IMR-90 (cell line): ENCODE results near the gene TUBGCP3. TPM values are rescaled to one million over a fixed set of nuclear protein-coding genes. Genes with fewer than 3 reads are reported as not detected.

Experiments used
- ATAC-seq: fragments of 200-7000 bp; cut with Tn5 transposase; 2 replicates; pipeline ENCODE4 v1.9.1; 2020; ENCODE audit warnings: low read depth, mild to moderate bottlenecking, moderate library complexity
- BruUV-seq: library from RNA; stranded (reverse); fragments of 400-500 nt; replicated peaks from 2 replicates; lab custom pipeline; 2021; lab: Mats Ljungman, UMichigan
- CTCF ChIA-PET: fragments of 300-600 bp; formaldehyde crosslinking; extraction: SDS; loops from one replicate; lab custom pipeline; 2021; ENCODE audit warnings: antibody characterized with exemption; lab: Yijun Ruan, JAX
- POLR2A ChIA-PET: fragments of 300-600 bp; sonication (Branson Sonifier 250); formaldehyde crosslinking; loops from one replicate; lab custom pipeline; 2022; ENCODE audit warnings: antibody characterized with exemption; ENCODE audit not compliant: unreplicated experiment; lab: Charles Lee
- DNase-seq: peaks from one replicate; pipeline ENCODE4 v3.0.0; 2013
- H2AFZ ChIP-seq: replicated peaks from 2 replicates; pipeline ENCODE3; 2013; ENCODE audit warnings: low read length, mild to moderate bottlenecking; ENCODE audit not compliant: poor library complexity
- H2AK5ac ChIP-seq: 2 replicates; pipeline ENCODE4 v1.6.1; 2013; ENCODE audit warnings: low read depth, low read length, inconsistent platforms
- H2AK9ac ChIP-seq: replicated peaks from 2 replicates; pipeline ENCODE3; 2013; ENCODE audit warnings: mild to moderate bottlenecking, low read depth, low read length, moderate library complexity; ENCODE audit not compliant: poor library complexity
- H2BK120ac ChIP-seq: 2 replicates; pipeline ENCODE4 v1.6.1; 2013; ENCODE audit warnings: low read depth, low read length, inconsistent platforms
- H2BK15ac ChIP-seq: 3 replicates; pipeline ENCODE4 v1.6.1; 2013; ENCODE audit warnings: low read depth, low read length, inconsistent platforms
- H2BK20ac ChIP-seq: 2 replicates; pipeline ENCODE4 v1.6.1; 2013; ENCODE audit warnings: low read depth, mild to moderate bottlenecking, inconsistent platforms, low read length, moderate library complexity
- H2BK5ac ChIP-seq: 2 replicates; pipeline ENCODE4 v1.6.1; 2013; ENCODE audit warnings: mild to moderate bottlenecking, low read depth, low read length, inconsistent platforms; ENCODE audit not compliant: poor library complexity, severe bottlenecking
- H3K14ac ChIP-seq: replicated peaks from 2 replicates; pipeline ENCODE4 v1.6.1; 2013; ENCODE audit warnings: low read depth, low read length, inconsistent platforms
- H3K18ac ChIP-seq: 2 replicates; pipeline ENCODE4 v1.6.1; 2013; ENCODE audit warnings: low read depth, low read length, control low read depth
- H3K23ac ChIP-seq: 2 replicates; pipeline ENCODE4 v1.6.1; 2013; ENCODE audit warnings: low read depth, low read length, inconsistent platforms
- H3K27ac ChIP-seq: 2 replicates; pipeline ENCODE4 v1.5.1; 2013; ENCODE audit warnings: mild to moderate bottlenecking, control low read depth, low read length; ENCODE audit not compliant: insufficient read depth
- H3K27me3 ChIP-seq: 2 replicates; pipeline ENCODE4 v1.6.1; 2013; ENCODE audit warnings: low read length; ENCODE audit not compliant: control insufficient read depth, insufficient read depth
- H3K36me3 ChIP-seq: 2 replicates; pipeline ENCODE4 v1.6.1; 2013; ENCODE audit warnings: low read length, mixed read lengths; ENCODE audit not compliant: control insufficient read depth, insufficient read depth
- H3K4ac ChIP-seq: 2 replicates; pipeline ENCODE4 v1.6.1; 2013; ENCODE audit warnings: low read depth, low read length, inconsistent platforms
- H3K4me1 ChIP-seq: 2 replicates; pipeline ENCODE4 v1.6.1; 2013; ENCODE audit warnings: low read length, mixed read lengths; ENCODE audit not compliant: control insufficient read depth, insufficient read depth
- H3K4me2 ChIP-seq: 2 replicates; pipeline ENCODE4 v1.6.1; 2013; ENCODE audit warnings: low read depth, mild to moderate bottlenecking, control low read depth, low read length, moderate library complexity
- H3K4me3 ChIP-seq: 2 replicates; pipeline ENCODE4 v1.5.1; 2013; ENCODE audit warnings: low read depth, mild to moderate bottlenecking, control low read depth, low read length, moderate library complexity; ENCODE audit not compliant: insufficient read depth
- H3K56ac ChIP-seq: 2 replicates; pipeline ENCODE4 v1.6.1; 2013; ENCODE audit warnings: low read length, inconsistent platforms; ENCODE audit not compliant: insufficient read depth; ENCODE audit errors: extremely low read depth
- H3K79me1 ChIP-seq, 2 experiments: 2 replicates each; pipeline ENCODE4 v1.6.1; 2013; ENCODE audit warnings: low read length in 2 of 2, inconsistent platforms in 1 of 2, low read depth in 1 of 2
- H3K9ac ChIP-seq: 2 replicates; pipeline ENCODE4 v1.6.1; 2013; ENCODE audit warnings: low read depth, low read length, control low read depth
- H3K9me1 ChIP-seq: 2 replicates; pipeline ENCODE4 v1.6.1; 2013; ENCODE audit warnings: low read length, inconsistent platforms; ENCODE audit not compliant: insufficient read depth
- H3K9me3 ChIP-seq: 2 replicates; pipeline ENCODE4 v1.6.1; 2013; ENCODE audit warnings: low read length; ENCODE audit not compliant: control insufficient read depth, insufficient read depth
- H4K20me1 ChIP-seq: 2 replicates; pipeline ENCODE4 v1.6.1; 2013; ENCODE audit warnings: low read length, inconsistent platforms; ENCODE audit not compliant: insufficient read depth
- H4K5ac ChIP-seq: 2 replicates; pipeline ENCODE4 v1.6.1; 2013; ENCODE audit warnings: mild to moderate bottlenecking, low read depth, low read length, control low read depth
- H4K8ac ChIP-seq, 2 experiments: 2 replicates each; pipeline ENCODE4 v1.6.1; 2013; ENCODE audit warnings: low read depth in 2 of 2, low read length in 2 of 2, control low read depth in 1 of 2, inconsistent platforms in 1 of 2
- H4K91ac ChIP-seq: 2 replicates; pipeline ENCODE4 v1.6.1; 2013; ENCODE audit warnings: low read depth, low read length, inconsistent platforms; ENCODE audit not compliant: insufficient read depth
- BHLHE40 ChIP-seq: fragments of 150-350 bp; IDR thresholded peaks from 2 replicates; pipeline ENCODE4 v1.6.1; 2016; ENCODE audit warnings: mild to moderate bottlenecking, low read depth, low read length
- CEBPB ChIP-seq: IDR thresholded peaks from 2 replicates; pipeline ENCODE4 v1.6.1; 2012; ENCODE audit warnings: low read depth, low read length, improper control_type of control experiment
- CHD1 ChIP-seq: IDR thresholded peaks from 2 replicates; pipeline ENCODE4 v1.6.1; 2012; ENCODE audit warnings: low read depth, low read length, improper control_type of control experiment
- FOS ChIP-seq: fragments of 150-350 bp; IDR thresholded peaks from 2 replicates; pipeline ENCODE4 v1.6.1; 2016; ENCODE audit warnings: low read depth, low read length
- MAFK ChIP-seq: IDR thresholded peaks from 2 replicates; pipeline ENCODE4 v1.6.1; 2012; ENCODE audit warnings: low read depth, low read length, improper control_type of control experiment
- MXI1 ChIP-seq: IDR thresholded peaks from 2 replicates; pipeline ENCODE4 v1.6.1; 2012; ENCODE audit warnings: low read depth, mild to moderate bottlenecking, low read length, moderate library complexity, borderline replicate concordance
- NFE2L2 ChIP-seq: fragments of 150-350 bp; IDR thresholded peaks from 2 replicates; pipeline ENCODE4 v1.6.1; 2016; ENCODE audit warnings: low read depth, mild to moderate bottlenecking, low read length
- POLR2A ChIP-seq: IDR thresholded peaks from 2 replicates; pipeline ENCODE4 v1.6.1; 2012; ENCODE audit warnings: mild to moderate bottlenecking, low read depth, low read length
- RCOR1 ChIP-seq: IDR thresholded peaks from 2 replicates; pipeline ENCODE4 v1.6.1; 2012; ENCODE audit warnings: mild to moderate bottlenecking, low read length, improper control_type of control experiment; ENCODE audit not compliant: insufficient replicate concordance
- WGBS, 2 experiments: methylation state at CpG; one replicate each; pipeline versions ENCODE4 v1.1.5 to v1.1.7; 2013; ENCODE audit warnings: missing lambda C conversion rate in 2 of 2; ENCODE audit not compliant: insufficient read length in 1 of 2; ENCODE audit errors: extremely low coverage in 2 of 2; 5-methylcytosine and 5-hydroxymethylcytosine counted together
- dilution Hi-C: fragments of 300-500 bp; cut with HindIII; formaldehyde crosslinking; loops from one replicate; pipeline ENCODE4 v1.14.3; 2018; ENCODE audit warnings: low sequenced_read_pairs; ENCODE audit not compliant: unreplicated experiment
- in situ Hi-C: fragments of 300-500 bp; cut with MboI; formaldehyde crosslinking; loops from 3 replicates; pipeline ENCODE4 v1.14.3; 2019; ENCODE audit warnings: low sequenced_read_pairs, inconsistent platforms, mixed read lengths
- intact Hi-C: fragments of 100-400 bp; cut with micrococcal nuclease; formaldehyde crosslinking; loops from 2 replicates; pipeline ENCODE4 v1.10.0; 2022
- polyA plus RNA-seq, 3 experiments: library from polyadenylated mRNA; depleted of rRNA; stranded (reverse); fragments of >200 nt; gene quantifications; 2 replicates each; pipeline ENCODE4 v1.2.3, GENCODE V29; 2012; ENCODE audit warnings: low replicate concordance in 1 of 3
- total RNA-seq: library from RNA; depleted of rRNA; stranded (reverse); fragments of >200 nt; gene quantifications from 2 replicates; pipeline ENCODE4 v1.2.3, GENCODE V29; 2012
- TF ChIP-seq, protein P1 (sequence below): fragments of 150-350 bp; IDR thresholded peaks from 2 replicates; pipeline ENCODE4 v1.6.1; 2016; ENCODE audit warnings: low read depth, mild to moderate bottlenecking, low read length, moderate library complexity, borderline replicate concordance
- TF ChIP-seq, protein P2 (sequence below): conservative IDR thresholded peaks from 2 replicates; pipeline ENCODE4 v1.5.1; 2012; ENCODE audit warnings: mild to moderate bottlenecking, low read depth, low read length, improper control_type of control experiment
- TF ChIP-seq, protein P3 (sequence below): fragments of 150-350 bp; IDR thresholded peaks from 2 replicates; pipeline ENCODE4 v1.6.1; 2017; ENCODE audit warnings: mild to moderate bottlenecking, antibody characterized with exemption, low read length, low read depth

TUBGCP3 gene
- total and polyA plus RNA-seq, 2 of the 4 experiments (the other 2 are of a cell fraction): 16.0 to 17.8 TPM

DNA sequence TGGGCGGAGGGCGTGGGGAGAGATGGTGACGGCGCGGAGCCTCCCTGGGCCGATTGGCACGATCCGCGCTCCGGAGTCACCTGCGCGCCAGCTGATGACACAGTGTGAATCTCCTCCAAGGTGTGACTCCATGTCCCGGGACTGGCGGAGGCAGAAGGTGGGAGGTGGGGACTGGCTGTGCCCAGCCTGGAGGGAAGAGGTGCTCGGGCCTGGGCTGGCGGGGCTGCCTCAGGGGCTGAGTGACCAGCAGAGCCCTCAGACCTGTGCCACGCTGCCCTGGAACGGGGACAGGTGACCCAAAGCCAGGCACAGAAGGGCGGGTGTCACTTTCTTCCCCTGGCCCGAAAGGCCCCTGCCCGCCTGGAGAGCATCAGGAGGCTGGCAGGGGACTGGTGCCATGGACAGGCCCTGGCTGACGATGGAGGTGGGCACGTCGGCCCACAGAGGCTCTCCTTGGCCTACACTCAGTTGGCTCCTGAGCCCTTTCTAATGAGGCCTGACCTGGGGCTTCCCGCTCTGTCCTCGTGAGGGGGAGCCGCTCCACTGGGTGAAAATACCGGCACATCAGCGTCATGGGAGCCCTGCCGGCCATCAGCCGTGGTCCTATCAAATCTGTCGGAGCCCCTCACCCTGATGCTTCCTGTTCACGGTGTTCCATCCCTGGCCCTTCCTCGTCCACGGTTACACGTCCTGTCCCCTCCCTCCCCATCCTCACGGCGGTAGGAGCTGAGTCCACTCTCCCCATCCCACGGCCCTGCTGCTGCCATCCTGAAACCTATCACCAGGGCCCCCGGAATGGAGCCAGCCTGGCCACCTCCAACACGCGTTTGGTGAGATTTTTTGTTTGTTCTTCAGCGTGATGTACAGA lies 136.2 kb downstream of the TUBGCP3 start:
- Histone ChIP-seq H3K18ac (no peak overlapping the region), H2BK120ac (no peak overlapping the region), H3K9me3 (no peaks in the 10 kb centered on the region; the same call in 1 of the 2 replicates), H3K4me3 (no peak overlapping the region), H2BK5ac (no peak overlapping the region), H4K20me1 (no peaks in the 10 kb centered on the region), H3K23ac (no peak overlapping the region), H3K79me1 (no peaks in the 10 kb centered on the region), H2AFZ (no peak overlapping the region), H3K9ac (no peak overlapping the region), H3K4ac (no peak overlapping the region), H3K27me3 (peaks cover 2% of the 10 kb centered on the region; the same call in 1 of the 2 replicates), H2BK15ac (no peak overlapping the region), H2AK5ac (no peak overlapping the region), H2AK9ac (no peak overlapping the region), H4K5ac (no peak overlapping the region), H4K8ac (no peak overlapping the region), H3K27ac (no peak overlapping the region), H3K4me1 (no peaks in the 10 kb centered on the region), H3K56ac (no peak overlapping the region), H3K36me3 (no peaks in the 10 kb centered on the region), H2BK20ac (no peak overlapping the region), H3K9me1 (no peaks in the 10 kb centered on the region), H4K91ac (no peak overlapping the region), H3K4me2 (no peak overlapping the region), H3K14ac (no peak overlapping the region)
- POLR2A ChIA-PET: no interaction called here
- TF ChIP-seq, protein P1, sequence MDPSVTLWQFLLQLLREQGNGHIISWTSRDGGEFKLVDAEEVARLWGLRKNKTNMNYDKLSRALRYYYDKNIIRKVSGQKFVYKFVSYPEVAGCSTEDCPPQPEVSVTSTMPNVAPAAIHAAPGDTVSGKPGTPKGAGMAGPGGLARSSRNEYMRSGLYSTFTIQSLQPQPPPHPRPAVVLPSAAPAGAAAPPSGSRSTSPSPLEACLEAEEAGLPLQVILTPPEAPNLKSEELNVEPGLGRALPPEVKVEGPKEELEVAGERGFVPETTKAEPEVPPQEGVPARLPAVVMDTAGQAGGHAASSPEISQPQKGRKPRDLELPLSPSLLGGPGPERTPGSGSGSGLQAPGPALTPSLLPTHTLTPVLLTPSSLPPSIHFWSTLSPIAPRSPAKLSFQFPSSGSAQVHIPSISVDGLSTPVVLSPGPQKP: no peak
- no peak for TF ChIP-seq CEBPB
- no peak for TF ChIP-seq BHLHE40
- TF ChIP-seq MXI1: no peak
- TF ChIP-seq, protein P2, sequence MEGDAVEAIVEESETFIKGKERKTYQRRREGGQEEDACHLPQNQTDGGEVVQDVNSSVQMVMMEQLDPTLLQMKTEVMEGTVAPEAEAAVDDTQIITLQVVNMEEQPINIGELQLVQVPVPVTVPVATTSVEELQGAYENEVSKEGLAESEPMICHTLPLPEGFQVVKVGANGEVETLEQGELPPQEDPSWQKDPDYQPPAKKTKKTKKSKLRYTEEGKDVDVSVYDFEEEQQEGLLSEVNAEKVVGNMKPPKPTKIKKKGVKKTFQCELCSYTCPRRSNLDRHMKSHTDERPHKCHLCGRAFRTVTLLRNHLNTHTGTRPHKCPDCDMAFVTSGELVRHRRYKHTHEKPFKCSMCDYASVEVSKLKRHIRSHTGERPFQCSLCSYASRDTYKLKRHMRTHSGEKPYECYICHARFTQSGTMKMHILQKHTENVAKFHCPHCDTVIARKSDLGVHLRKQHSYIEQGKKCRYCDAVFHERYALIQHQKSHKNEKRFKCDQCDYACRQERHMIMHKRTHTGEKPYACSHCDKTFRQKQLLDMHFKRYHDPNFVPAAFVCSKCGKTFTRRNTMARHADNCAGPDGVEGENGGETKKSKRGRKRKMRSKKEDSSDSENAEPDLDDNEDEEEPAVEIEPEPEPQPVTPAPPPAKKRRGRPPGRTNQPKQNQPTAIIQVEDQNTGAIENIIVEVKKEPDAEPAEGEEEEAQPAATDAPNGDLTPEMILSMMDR: no peak
- TF ChIP-seq CHD1: no peak
- no peak for TF ChIP-seq POLR2A
- no peak for TF ChIP-seq MAFK
- TF ChIP-seq RCOR1: no peak
- TF ChIP-seq FOS: no peak
- no peak for TF ChIP-seq NFE2L2
- TF ChIP-seq, protein P3, sequence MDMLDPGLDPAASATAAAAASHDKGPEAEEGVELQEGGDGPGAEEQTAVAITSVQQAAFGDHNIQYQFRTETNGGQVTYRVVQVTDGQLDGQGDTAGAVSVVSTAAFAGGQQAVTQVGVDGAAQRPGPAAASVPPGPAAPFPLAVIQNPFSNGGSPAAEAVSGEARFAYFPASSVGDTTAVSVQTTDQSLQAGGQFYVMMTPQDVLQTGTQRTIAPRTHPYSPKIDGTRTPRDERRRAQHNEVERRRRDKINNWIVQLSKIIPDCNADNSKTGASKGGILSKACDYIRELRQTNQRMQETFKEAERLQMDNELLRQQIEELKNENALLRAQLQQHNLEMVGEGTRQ: no peak
- BruUV-seq: no TSS peak
- in situ Hi-C loops (no loop called here), dilution Hi-C loops (no loop called here), intact Hi-C loops (no loop called here)
- CTCF ChIA-PET: no interaction called here
- 83% methylated on average over 22 of the region's 43 CpGs; no CpG with 5 or more reads in 1 of the 2 experiments for WGBS, 2 experiments
- ATAC-seq: no peak
- DNase-seq: no peak
